GM18508 (cell line): Measurements from ENCODE around the gene PPP1R15B.
"Not testable (repeated sequence)": the region's sequence is repeated elsewhere in the genome, so short reads cannot be mapped to it uniquely, and the experiment has no call there.

Source experiments
- ATAC-seq: cut with Tn5 transposase; IDR thresholded peaks from one replicate; pipeline ENCODE4 v1.9.1; 2021; ENCODE audit warnings: moderate number of reproducible peaks; ENCODE audit not compliant: insufficient read depth, unreplicated experiment

Gene PPP1R15B

GRCh38 chr1:204422061-204422705 is 10.6 kb upstream of the PPP1R15B start:
- ATAC-seq = not testable (repeated sequence)

GRCh38 chr1:204421441-204421840 is 9.8 kb upstream of the PPP1R15B start:
- no peak for ATAC-seq

- ATAC-seq = no peak
Observed at GRCh38 chr1:204420039-204421004, 8.7 kb upstream of the PPP1R15B start.

GRCh38 chr1:204419064-204419403 is 7.4 kb upstream of the PPP1R15B start:
- no peak for ATAC-seq

- no peak for ATAC-seq
Observed at GRCh38 chr1:204418174-204419063, 6.8 kb upstream of the PPP1R15B start.

GRCh38 chr1:204417074-204417997 is 5.7 kb upstream of the PPP1R15B start:
- ATAC-seq = no peak

GRCh38 chr1:204416589-204417073 is 5.0 kb upstream of the PPP1R15B start:
- ATAC-seq = no peak

GRCh38 chr1:204415351-204415750 is 3.7 kb upstream of the PPP1R15B start:
- ATAC-seq = no peak

- ATAC-seq = no peak
Observed at GRCh38 chr1:204414016-204414415, 2.4 kb upstream of the PPP1R15B start.

- ATAC-seq = no peak
Observed at GRCh38 chr1:204413170-204413535, 1.5 kb upstream of the PPP1R15B start.

- peak; percentile 15 for ATAC-seq
Observed at GRCh38 chr1:204410688-204411450, 748 bp downstream of the PPP1R15B start.

GRCh38 chr1:204409836-204410687 is 1.6 kb downstream of the PPP1R15B start:
- no peak for ATAC-seq

GRCh38 chr1:204409123-204409522 is 2.5 kb downstream of the PPP1R15B start:
- ATAC-seq = no peak

- no peak for ATAC-seq
Observed at GRCh38 chr1:204408602-204409001, 3.0 kb downstream of the PPP1R15B start.

- no peak for ATAC-seq
Observed at GRCh38 chr1:204408074-204408507, 3.5 kb downstream of the PPP1R15B start.

- ATAC-seq = no peak
Observed at GRCh38 chr1:204407295-204407971, 4.2 kb downstream of the PPP1R15B start.

- no peak for ATAC-seq
Observed at GRCh38 chr1:204406621-204407020, 5.0 kb downstream of the PPP1R15B start.
